ENCODE data around the gene SPNS2.
"Not testable (repeated sequence)": the region's sequence is repeated elsewhere in the genome, so short reads cannot be mapped to it uniquely, and the experiment has no call there.

The SPNS2 gene

GRCh38 chr17:4574448-4575045, 75.9 kb downstream of the SPNS2 start:
- DNase-seq: no peak

- DNase-seq: no peak
Measured at GRCh38 chr17:4576161-4576558, 77.5 kb downstream of the SPNS2 start.

- DNase-seq: no peak
Measured at GRCh38 chr17:4576729-4577322, 78.1 kb downstream of the SPNS2 start.

- no peak for DNase-seq
Measured at GRCh38 chr17:4577386-4577993, 78.8 kb downstream of the SPNS2 start.

- DNase-seq: not testable (repeated sequence)
Measured at GRCh38 chr17:4578349-4578748, 79.7 kb downstream of the SPNS2 start.

GRCh38 chr17:4579678-4580077, 81.0 kb downstream of the SPNS2 start:
- DNase-seq: no peak

GRCh38 chr17:4580291-4580690, 81.6 kb downstream of the SPNS2 start:
- DNase-seq: no peak

- no peak for DNase-seq
Measured at GRCh38 chr17:4582101-4582501, 83.4 kb downstream of the SPNS2 start.

GRCh38 chr17:4582691-4583090, 84.0 kb downstream of the SPNS2 start:
- no peak for DNase-seq

GRCh38 chr17:4583206-4583605, 84.5 kb downstream of the SPNS2 start:
- DNase-seq: no peak

GRCh38 chr17:4583782-4584100, 85.1 kb downstream of the SPNS2 start:
- no peak for DNase-seq

- DNase-seq: no peak
Measured at GRCh38 chr17:4584101-4584916, 85.6 kb downstream of the SPNS2 start, which contains the start of gene SMTNL2. TSS of gene SMTNL2 (plus strand) at chr17:4584529. CDS start at chr17:4584606, 77 bp downstream.

- DNase-seq: no peak
Measured at GRCh38 chr17:4584917-4585637, 86.4 kb downstream of the SPNS2 start.

- no peak for DNase-seq
Measured at GRCh38 chr17:4585638-4585994, 86.9 kb downstream of the SPNS2 start.

- no peak for DNase-seq
Measured at GRCh38 chr17:4586043-4586442, 87.4 kb downstream of the SPNS2 start.

GRCh38 chr17:4587195-4587594, 88.5 kb downstream of the SPNS2 start:
- DNase-seq: no peak

- DNase-seq: no peak
Measured at GRCh38 chr17:4587803-4588202, 89.1 kb downstream of the SPNS2 start.

- DNase-seq: no peak
Measured at GRCh38 chr17:4588391-4588790, 89.7 kb downstream of the SPNS2 start.
